HG02938 (cell line): ENCODE results near the gene KDM2A.

Experiments used
- ATAC-seq: cut with Tn5 transposase; IDR thresholded peaks from one replicate; pipeline ENCODE4 v1.9.1; 2021; ENCODE audit warnings: mild to moderate bottlenecking, moderate library complexity; ENCODE audit not compliant: unreplicated experiment

Gene KDM2A

GRCh38 chr11:67271205-67271540 lies 152.1 kb downstream of the KDM2A start:
- ATAC-seq: no peak

- no peak for ATAC-seq
These were observed 152.7 kb downstream of the KDM2A start for GRCh38 chr11:67271541-67272284.

GRCh38 chr11:67272327-67273259 lies 153.5 kb downstream of the KDM2A start:
- no peak for ATAC-seq

- no peak for ATAC-seq
These were observed 154.4 kb downstream of the KDM2A start for GRCh38 chr11:67273260-67273990.

- ATAC-seq: no peak
These were observed 155.9 kb downstream of the KDM2A start for GRCh38 chr11:67274768-67275605.

- ATAC-seq: no peak
These were observed 156.7 kb downstream of the KDM2A start for GRCh38 chr11:67275606-67276409.

GRCh38 chr11:67276781-67277230 lies 157.7 kb downstream of the KDM2A start:
- peak; percentile 7 for ATAC-seq

- peak; percentile 70 for ATAC-seq
These were observed 158.3 kb downstream of the KDM2A start for GRCh38 chr11:67277231-67277961.

- no peak for ATAC-seq
These were observed 159.3 kb downstream of the KDM2A start for GRCh38 chr11:67278135-67278938.

GRCh38 chr11:67278939-67279588 lies 160.0 kb downstream of the KDM2A start:
- ATAC-seq: no peak

GRCh38 chr11:67279589-67280340 lies 160.7 kb downstream of the KDM2A start:
- ATAC-seq: no peak

GRCh38 chr11:67280341-67280787 lies 161.3 kb downstream of the KDM2A start:
- no peak for ATAC-seq

GRCh38 chr11:67280788-67281551 lies 161.9 kb downstream of the KDM2A start:
- no peak for ATAC-seq

GRCh38 chr11:67281552-67282150 lies 162.6 kb downstream of the KDM2A start:
- no peak for ATAC-seq

- no peak for ATAC-seq
These were observed 163.3 kb downstream of the KDM2A start for GRCh38 chr11:67282155-67282875.
